Neuronal stem cell (in vitro differentiated cells): ENCODE data around the gene NT5DC2.

Experiments used
- DNase-seq: peaks from one replicate; pipeline ENCODE4 v3.0.0-alpha.2; 2013; ENCODE audit warnings: low spot score
- H2AFZ ChIP-seq: one replicate; pipeline ENCODE4 v1.6.1; 2013; ENCODE audit warnings: mild to moderate bottlenecking, low read length, inconsistent platforms
- H2AK5ac ChIP-seq: 2 replicates; pipeline ENCODE4 v1.6.1; 2013; ENCODE audit warnings: low read depth, mild to moderate bottlenecking, inconsistent platforms, low read length, moderate library complexity, mixed read lengths
- H2BK120ac ChIP-seq: 2 replicates; pipeline ENCODE4 v1.6.1; 2013; ENCODE audit warnings: low read depth, mild to moderate bottlenecking, inconsistent platforms, low read length, moderate library complexity, mixed read lengths
- H2BK12ac ChIP-seq: one replicate; pipeline ENCODE4 v1.6.1; 2013; ENCODE audit warnings: low read length, inconsistent platforms
- H2BK15ac ChIP-seq: 2 replicates; pipeline ENCODE4 v1.6.1; 2013; ENCODE audit warnings: mild to moderate bottlenecking, low read length, inconsistent platforms, mixed read lengths
- H2BK5ac ChIP-seq: one replicate; pipeline ENCODE4 v1.6.1; 2013; ENCODE audit warnings: inconsistent platforms, mild to moderate bottlenecking, low read length, moderate library complexity
- H3K14ac ChIP-seq: one replicate; pipeline ENCODE4 v1.6.1; 2013; ENCODE audit warnings: low read length, inconsistent platforms
- H3K18ac ChIP-seq: 2 replicates; pipeline ENCODE4 v1.6.1; 2013; ENCODE audit warnings: low read length, inconsistent platforms
- H3K23ac ChIP-seq: 2 replicates; pipeline ENCODE4 v1.6.1; 2013; ENCODE audit warnings: low read depth, mild to moderate bottlenecking, mixed read lengths, low read length, inconsistent platforms; ENCODE audit not compliant: poor library complexity
- H3K27ac ChIP-seq: replicated peaks from 3 replicates; pipeline ENCODE4 v1.5.1; 2013; ENCODE audit warnings: low read length, inconsistent platforms
- H3K27me3 ChIP-seq, 3 experiments: 2 replicates each; pipeline ENCODE4 v1.6.1; 2013; ENCODE audit warnings: low read length in 3 of 3, mild to moderate bottlenecking in 2 of 3, inconsistent platforms in 1 of 3, low read depth in 1 of 3, mixed read lengths in 1 of 3, moderate library complexity in 1 of 3; ENCODE audit not compliant: control insufficient read depth in 3 of 3, insufficient read depth in 3 of 3
- H3K36me3 ChIP-seq, 2 donors: replicated peaks in 1 of 2; 2 replicates each; pipeline ENCODE4 v1.6.1; 2013; ENCODE audit warnings: low read length in 2 of 2; ENCODE audit not compliant: control insufficient read depth in 2 of 2, insufficient read depth in 2 of 2
- H3K4ac ChIP-seq: 2 replicates; pipeline ENCODE4 v1.6.1; 2013; ENCODE audit warnings: inconsistent platforms, mild to moderate bottlenecking, low read length, moderate library complexity
- H3K4me1 ChIP-seq, 2 donors: 1 replicate in 1 of 2; 2 replicates in 1 of 2; pipeline ENCODE4 v1.6.1; 2013; ENCODE audit warnings: low read length in 2 of 2, low read depth in 1 of 2; ENCODE audit not compliant: control insufficient read depth in 2 of 2, insufficient read depth in 1 of 2
- H3K4me2 ChIP-seq: one replicate; pipeline ENCODE4 v1.6.1; 2013; ENCODE audit warnings: mild to moderate bottlenecking, low read length, inconsistent platforms; ENCODE audit not compliant: insufficient read depth, poor library complexity, severe bottlenecking
- H3K4me3 ChIP-seq, 2 donors: 2 replicates each; pipeline ENCODE4 v1.5.1; 2013; ENCODE audit warnings: low read length in 2 of 2, mild to moderate bottlenecking in 2 of 2, inconsistent platforms in 1 of 2, moderate library complexity in 1 of 2
- H3K79me1 ChIP-seq: one replicate; pipeline ENCODE4 v1.6.1; 2013; ENCODE audit warnings: low read depth, mild to moderate bottlenecking, inconsistent platforms, low read length, moderate library complexity
- H3K9ac ChIP-seq: one replicate; pipeline ENCODE4 v1.6.1; 2013; ENCODE audit warnings: mild to moderate bottlenecking, low read depth, low read length, inconsistent platforms; ENCODE audit not compliant: poor library complexity
- H3K9me3 ChIP-seq, 2 donors: replicated peaks in 1 of 2; 2 replicates each; pipeline versions ENCODE3 to v1.6.1; 2013; ENCODE audit warnings: low read length in 2 of 2, mild to moderate bottlenecking in 2 of 2, inconsistent platforms in 1 of 2, low read depth in 1 of 2, mixed read lengths in 1 of 2, moderate library complexity in 1 of 2; ENCODE audit not compliant: control insufficient read depth in 2 of 2, insufficient read depth in 1 of 2
- H4K8ac ChIP-seq: one replicate; pipeline ENCODE4 v1.6.1; 2013; ENCODE audit warnings: low read depth, mild to moderate bottlenecking, inconsistent platforms, low read length, moderate library complexity
- H4K91ac ChIP-seq: one replicate; pipeline ENCODE4 v1.6.1; 2013; ENCODE audit warnings: low read length, low read depth, mild to moderate bottlenecking, inconsistent platforms; ENCODE audit not compliant: poor library complexity
- WGBS, 2 donors: extraction: QIAGEN DNeasy Blood & Tissue Kit; methylation state at CpG; one replicate each; pipeline ENCODE4 v1.1.7; 2013; ENCODE audit warnings: missing lambda C conversion rate in 2 of 2, mixed read lengths in 1 of 2; ENCODE audit not compliant: insufficient read length in 2 of 2, insufficient replicate concordance in 1 of 2; ENCODE audit errors: extremely low coverage in 2 of 2; 5-methylcytosine and 5-hydroxymethylcytosine counted together

NT5DC2 gene

GRCh38 chr3:52528586-52529375, 4.9 kb downstream of the NT5DC2 start:
- Histone ChIP-seq H2AK5ac (no peak overlapping the region), H3K4me3 (no peak overlapping the region), H4K8ac (peak overlapping the region; percentile 23), H3K9ac (peak overlapping the region; percentile 35), H3K36me3 (peaks cover 51 to 58% of the 10 kb centered on the region in 2 donors), H2BK12ac (no peak overlapping the region), H2AFZ (no peak overlapping the region), H3K4me1 (peaks cover 22 to 32% of the 10 kb centered on the region in 2 donors), H3K23ac (no peak overlapping the region), H3K18ac (no peak overlapping the region), H3K27ac (no peak overlapping the region), H3K4ac (no peak overlapping the region), H2BK120ac (no peak overlapping the region), H2BK5ac (no peak overlapping the region), H3K4me2 (no peak overlapping the region), H3K14ac (no peak overlapping the region), H3K9me3 (no peaks in the 10 kb centered on the region), H3K27me3 (no peaks in the 10 kb centered on the region), H2BK15ac (peak overlapping the region; percentile 18), H3K79me1 (peaks cover 22% of the 10 kb centered on the region), H4K91ac (no peak overlapping the region)
- WGBS, 2 donors = no CpG with 5 or more reads among the region's 25 CpGs
- DNase-seq = no peak

- Histone ChIP-seq H4K91ac (no peak overlapping the region), H3K36me3 (peaks cover 54 to 59% of the 10 kb centered on the region in 2 donors), H4K8ac (no peak overlapping the region), H2BK15ac (no peak overlapping the region), H3K4me1 (peaks cover 22 to 32% of the 10 kb centered on the region in 2 donors), H3K27ac (no peak overlapping the region), H3K79me1 (peaks cover 22% of the 10 kb centered on the region), H3K18ac (no peak overlapping the region), H3K9ac (peak overlapping the region; percentile 1), H3K4ac (no peak overlapping the region), H2AFZ (no peak overlapping the region), H3K23ac (peak overlapping the region; percentile 75), H2BK5ac (no peak overlapping the region), H2BK12ac (no peak overlapping the region), H2AK5ac (no peak overlapping the region), H3K27me3 (no peaks in the 10 kb centered on the region), H2BK120ac (no peak overlapping the region), H3K4me2 (no peak overlapping the region), H3K14ac (no peak overlapping the region), H3K9me3 (no peaks in the 10 kb centered on the region), H3K4me3 (peak overlapping the region in 1 of 2 donors; percentile 32)
- no peak for DNase-seq
- no CpG with 5 or more reads among the region's 18 CpGs for WGBS, 2 donors
Measured at GRCh38 chr3:52527732-52528585, 5.7 kb downstream of the NT5DC2 start.

- H2BK120ac ChIP-seq = no peak overlapping the region
- WGBS, 2 donors = no CpG with 5 or more reads among the region's 14 CpGs
- H3K9me3 ChIP-seq = no peaks in the 10 kb centered on the region
- H3K14ac ChIP-seq = no peak overlapping the region
- H3K4me2 ChIP-seq = no peak overlapping the region
- H2AK5ac ChIP-seq = no peak overlapping the region
- H3K27ac ChIP-seq = no peak overlapping the region
- H4K91ac ChIP-seq = no peak overlapping the region
- H3K4me3 ChIP-seq = no peak overlapping the region
- no peak overlapping the region for H4K8ac ChIP-seq
- no peak overlapping the region for H2BK5ac ChIP-seq
- H3K23ac ChIP-seq = peak overlapping the region; percentile 75
- DNase-seq = no peak
- peak overlapping the region; percentile 16 for H3K18ac ChIP-seq
- H3K9ac ChIP-seq = no peak overlapping the region
- H3K4me1 ChIP-seq = peaks cover 16 to 28% of the 10 kb centered on the region in 2 donors
- peaks cover 21% of the 10 kb centered on the region for H3K79me1 ChIP-seq
- no peak overlapping the region for H3K4ac ChIP-seq
- H2BK12ac ChIP-seq = no peak overlapping the region
- H3K27me3 ChIP-seq = no peaks in the 10 kb centered on the region
- peaks cover 57 to 59% of the 10 kb centered on the region in 2 donors for H3K36me3 ChIP-seq
- H2BK15ac ChIP-seq = no peak overlapping the region
- H2AFZ ChIP-seq = no peak overlapping the region
Measured at GRCh38 chr3:52527039-52527731, 6.5 kb downstream of the NT5DC2 start.
